22Rv1 (cell line): ENCODE results near the gene POU3F1.

Experiments
- H3K27ac ChIP-seq: fragments of 450-650 bp; 2 replicates; pipeline ENCODE4 v1.5.1; 2017
- CTCF ChIP-seq: fragments of 450-650 bp; IDR thresholded peaks from 2 replicates; pipeline ENCODE4 v1.5.1; 2017; ENCODE audit warnings: mild to moderate bottlenecking
- ZFX ChIP-seq: fragments of 450-650 bp; IDR thresholded peaks from 2 replicates; pipeline ENCODE4 v1.6.1; 2017; ENCODE audit warnings: antibody characterized with exemption, borderline replicate concordance

POU3F1 gene

GRCh38 chr1:38030596-38031512, 15.7 kb downstream of the POU3F1 start:
- no peak overlapping the region for H3K27ac ChIP-seq
- TF ChIP-seq CTCF, result no peak
- TF ChIP-seq ZFX, result no peak

- TF ChIP-seq ZFX (no peak), CTCF (no peak)
- no peak overlapping the region for H3K27ac ChIP-seq
These were observed 16.7 kb downstream of the POU3F1 start for GRCh38 chr1:38029685-38030511.

- TF ChIP-seq ZFX (no peak), CTCF (no peak)
- no peak overlapping the region for H3K27ac ChIP-seq
These were observed 17.4 kb downstream of the POU3F1 start for GRCh38 chr1:38029081-38029681.

- TF ChIP-seq CTCF (no peak), ZFX (no peak)
These were observed 17.9 kb downstream of the POU3F1 start for GRCh38 chr1:38028671-38029070.

GRCh38 chr1:38028105-38028591, 18.4 kb downstream of the POU3F1 start:
- TF ChIP-seq CTCF (no peak), ZFX (no peak)
- H3K27ac ChIP-seq, result no peak overlapping the region

More at GRCh38 chr1:38028671-38029070, 17.9 kb downstream of the POU3F1 start:
- no peak overlapping the region for H3K27ac ChIP-seq

- TF ChIP-seq ZFX (no peak), CTCF (no peak)
These were observed 19.1 kb downstream of the POU3F1 start for GRCh38 chr1:38027201-38028104.

More at GRCh38 chr1:38027201-38028104, 19.1 kb downstream of the POU3F1 start:
- no peak overlapping the region for H3K27ac ChIP-seq
